Stimulated activated CD8-positive, alpha-beta memory T cell treated with anti-CD3 and anti-CD28 coated beads, Interleukin-15, amount 100 ng/mL, for 4 hours (primary cell): Measurements from ENCODE around the gene FBXL19.

ENCODE experiments used
- DNase-seq, 2 donors: peaks; one replicate each; pipeline ENCODE4 v3.0.0-alpha.2; 2020; ENCODE audit warnings: low read depth in 2 of 2

Gene FBXL19

DNA sequence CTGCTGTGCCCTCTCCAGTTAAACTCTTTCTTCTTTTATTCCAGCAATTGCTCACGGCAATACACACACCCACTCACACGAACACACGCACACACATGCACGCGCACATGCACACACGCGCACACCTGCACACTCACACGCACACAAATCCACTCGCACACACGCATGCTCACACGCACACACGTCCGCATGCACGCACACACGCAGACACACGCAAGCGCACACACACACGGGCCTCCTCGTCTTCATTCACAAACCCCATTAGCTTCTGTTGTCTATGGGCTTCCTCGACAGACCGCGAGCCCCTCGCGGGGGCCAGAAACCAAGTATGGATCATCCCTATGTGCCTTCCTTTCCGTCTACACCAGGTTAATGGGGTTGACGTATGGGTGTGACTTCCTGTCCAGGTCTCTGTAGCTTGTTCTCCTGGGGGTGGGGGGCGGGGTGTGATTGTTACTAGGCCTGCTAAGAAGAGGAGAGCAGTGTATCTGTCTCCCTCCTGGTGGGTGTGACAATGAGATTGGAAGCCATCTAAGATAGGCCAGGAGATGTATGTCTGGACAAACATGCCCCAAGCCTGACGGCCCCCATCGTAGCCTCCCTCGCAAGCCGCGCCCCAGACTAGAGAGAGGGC, 27.6 kb upstream of the FBXL19 start:
- DNase-seq = no peak

GRCh38 chr16:30896261-30896888, 27.0 kb upstream of the FBXL19 start, which contains the start of gene CTF1:
Gene CTF1, plus strand, starts transcription at chr16:30896614. Its CDS starts 30 bp downstream, at chr16:30896644.
- no peak for DNase-seq

DNA sequence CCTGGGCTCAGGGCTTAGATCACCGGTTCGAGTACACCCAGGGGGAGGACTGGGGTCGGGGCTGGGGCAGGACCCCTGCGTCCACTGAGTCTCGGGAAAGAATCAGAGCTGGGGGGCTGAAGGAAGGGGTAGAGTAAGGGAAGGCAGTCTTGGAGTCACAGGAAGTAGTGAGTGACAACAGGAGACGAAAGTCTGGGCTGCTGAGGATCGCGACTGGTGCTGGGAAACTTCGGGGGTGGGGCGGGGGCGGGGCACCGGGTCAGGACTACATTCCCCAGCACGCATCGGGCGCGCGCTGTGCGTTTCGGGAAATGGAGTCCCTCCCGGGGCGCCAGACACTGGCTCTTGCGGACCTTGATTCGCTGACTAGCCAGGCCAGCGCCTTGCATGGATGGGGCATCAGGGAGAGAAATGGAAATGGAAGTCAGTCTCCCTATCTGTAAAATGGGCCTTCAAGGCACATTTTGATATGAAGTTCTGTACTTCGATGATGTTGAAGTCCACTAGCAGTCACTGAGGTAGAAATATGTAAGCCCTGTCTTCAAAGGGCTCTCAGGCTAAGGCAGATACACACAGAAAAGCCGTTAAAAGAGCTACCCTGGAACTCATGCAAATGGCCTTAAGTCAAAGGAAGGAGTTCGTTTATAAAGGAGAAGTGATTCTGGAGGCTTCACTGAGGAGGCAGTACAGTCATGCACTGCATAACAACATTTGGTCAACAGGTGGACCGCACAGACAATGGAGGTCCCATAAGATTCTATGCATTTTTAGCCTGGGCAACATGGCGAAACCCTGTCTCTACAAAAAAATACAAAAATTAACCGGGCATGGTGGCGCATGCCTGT, 26.3 kb upstream of the FBXL19 start:
- peak; percentile 57 to 58 for DNase-seq

DNA sequence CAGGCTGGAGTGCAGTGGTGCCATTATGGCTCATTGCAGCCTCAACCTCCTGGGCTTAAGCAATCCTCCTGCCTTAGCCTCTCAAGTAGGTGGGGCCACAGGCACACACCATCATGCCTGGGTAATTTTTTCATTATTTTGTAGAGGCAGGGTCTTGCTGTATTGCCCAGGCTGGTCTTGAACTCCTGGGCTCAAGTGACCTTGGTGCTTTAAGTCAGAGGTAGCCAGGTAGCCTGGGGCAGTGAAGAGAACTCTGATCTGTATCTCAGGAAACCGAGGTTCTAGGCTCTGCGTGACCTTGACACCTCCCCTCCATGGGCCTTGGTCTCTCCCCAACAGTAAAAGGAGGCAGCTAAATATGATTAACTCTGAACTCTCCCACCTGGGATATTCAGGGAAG, 23.6 kb upstream of the FBXL19 start:
- no peak for DNase-seq

GRCh38 chr16:30900588-30900987, 22.8 kb upstream of the FBXL19 start:
- no peak for DNase-seq

DNA sequence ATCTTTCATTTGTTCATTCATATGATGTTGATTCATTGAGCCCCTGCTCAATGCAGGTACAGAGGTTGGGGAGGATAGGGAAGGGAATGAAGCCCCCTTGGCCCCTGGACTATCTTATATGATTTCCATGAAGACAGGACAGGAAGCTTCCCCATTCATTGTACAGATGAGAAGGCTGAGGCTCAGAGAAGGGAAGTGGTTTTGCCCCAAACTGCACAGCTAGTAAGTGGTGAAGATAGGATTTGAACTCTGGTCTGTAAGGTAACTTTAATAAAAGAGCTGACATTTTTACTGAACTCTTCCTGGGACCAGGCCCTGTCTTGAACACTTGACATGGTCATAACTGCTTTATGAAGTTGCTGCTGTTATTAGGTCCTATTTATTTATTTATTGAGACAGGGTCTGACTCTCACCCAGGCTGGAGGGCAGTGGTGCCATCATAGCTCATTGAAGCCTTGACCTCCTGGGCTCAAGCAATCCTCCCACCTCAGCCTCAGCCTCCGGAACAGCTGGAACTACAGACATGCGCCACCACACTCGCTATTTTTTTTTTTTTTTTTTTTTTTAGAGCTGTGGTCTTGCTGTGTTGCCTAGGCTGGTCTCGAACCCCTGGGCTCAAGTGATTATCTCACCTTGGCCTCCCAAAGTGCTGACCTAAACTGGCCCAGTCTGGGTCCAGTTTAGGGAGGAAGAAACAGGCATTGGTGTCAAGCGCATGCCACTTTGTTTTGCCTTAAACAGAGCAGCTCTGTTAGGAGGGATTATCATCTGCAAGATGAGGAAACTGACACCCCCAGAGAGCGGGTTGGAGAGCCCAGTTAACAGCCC, 22.0 kb upstream of the FBXL19 start:
- no peak for DNase-seq

- DNase-seq = no peak
These were observed 21.1 kb upstream of the FBXL19 start for GRCh38 chr16:30902029-30902972.

DNA sequence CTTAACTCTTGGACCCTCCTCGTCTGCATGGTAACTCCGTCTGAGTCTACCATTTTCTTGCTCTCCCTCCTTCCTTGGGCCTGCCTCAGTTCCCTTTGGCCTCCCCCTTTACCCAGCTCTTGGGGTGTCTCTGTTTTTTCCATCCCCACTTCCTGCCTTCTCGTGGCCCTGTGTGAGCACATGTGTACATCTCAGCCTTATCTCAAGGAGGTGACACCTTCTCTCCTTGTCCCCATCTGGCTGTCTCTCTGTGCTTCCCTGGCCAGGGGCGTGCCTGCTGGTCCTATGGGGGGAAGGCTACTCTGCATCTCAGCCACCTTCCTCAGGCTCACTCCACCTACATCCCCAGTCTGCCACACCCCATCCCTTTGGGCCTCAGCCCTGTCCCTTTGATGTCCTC, 20.4 kb upstream of the FBXL19 start:
- DNase-seq = no peak

DNA sequence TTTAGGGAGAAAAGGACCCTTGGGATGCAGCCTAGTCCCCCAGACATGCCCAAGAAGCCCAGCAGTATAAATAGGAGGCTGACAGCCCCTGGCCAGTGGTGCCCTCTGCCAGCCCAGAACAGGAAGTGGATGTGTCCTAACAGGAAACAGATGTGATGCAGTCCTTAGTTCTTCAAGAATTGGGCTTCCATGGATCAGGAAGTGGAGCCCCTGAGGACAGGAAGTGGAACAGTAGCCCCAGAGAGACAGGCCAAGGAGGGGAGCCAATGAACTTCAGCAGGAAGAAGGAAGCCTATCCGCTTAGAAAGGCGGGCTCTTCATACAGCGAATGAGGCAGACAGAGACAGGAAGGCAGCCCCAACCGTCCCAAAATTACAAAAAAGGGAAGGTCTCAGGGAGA, 19.8 kb upstream of the FBXL19 start:
- no peak for DNase-seq

DNA sequence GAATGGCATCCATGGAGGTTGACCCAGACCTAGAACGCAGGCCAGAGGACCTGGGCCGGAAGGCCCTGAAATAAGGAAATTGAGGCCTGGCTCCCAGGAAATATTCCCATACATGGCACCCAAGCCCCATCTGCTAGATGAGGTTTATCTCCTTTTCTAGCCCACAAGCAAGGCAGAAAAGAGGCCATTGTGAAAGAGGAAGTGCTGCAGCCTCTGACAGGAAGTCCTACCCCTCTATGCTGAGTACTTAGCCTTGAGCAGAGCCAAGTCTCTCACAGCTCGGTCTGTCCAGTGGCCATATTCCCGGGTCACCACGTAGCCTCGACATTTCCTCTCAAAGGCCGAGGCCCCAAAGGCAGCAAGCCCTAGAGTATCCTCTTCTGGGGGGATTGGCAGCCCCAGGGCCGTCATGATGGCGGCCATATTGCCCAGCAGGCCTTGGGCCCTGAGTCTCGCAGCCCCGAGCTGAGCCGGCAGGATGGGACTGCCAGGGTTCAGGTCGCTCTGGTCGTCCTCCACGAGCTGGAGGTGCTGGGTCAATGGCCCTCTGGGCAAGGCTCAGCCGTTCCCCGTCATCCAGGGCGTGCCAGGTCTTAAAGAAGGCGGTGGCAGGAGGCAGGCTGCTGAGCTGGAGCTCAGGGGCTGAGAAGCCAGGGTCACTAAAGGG, 19.1 kb upstream of the FBXL19 start:
- no peak for DNase-seq

DNA sequence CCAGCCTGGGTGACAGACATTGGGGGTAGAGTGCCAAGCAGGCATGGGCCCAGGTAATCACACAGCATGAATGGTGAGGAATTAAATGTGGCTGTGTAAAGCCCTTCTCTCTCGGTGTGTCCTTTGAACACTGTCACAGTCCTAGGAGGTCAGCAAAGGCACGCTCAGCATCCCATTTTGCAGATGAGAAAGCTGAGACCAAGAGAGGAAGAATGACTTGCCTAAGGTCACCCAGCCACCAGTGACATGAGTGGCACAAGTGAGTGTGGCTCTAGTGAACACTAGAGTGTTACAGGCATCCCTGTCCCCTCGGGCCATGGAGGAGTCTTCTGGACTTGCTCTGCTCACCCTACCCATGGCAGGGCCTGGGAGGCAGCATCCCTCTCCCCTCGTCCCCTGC, 16.3 kb upstream of the FBXL19 start:
- no peak for DNase-seq

DNA sequence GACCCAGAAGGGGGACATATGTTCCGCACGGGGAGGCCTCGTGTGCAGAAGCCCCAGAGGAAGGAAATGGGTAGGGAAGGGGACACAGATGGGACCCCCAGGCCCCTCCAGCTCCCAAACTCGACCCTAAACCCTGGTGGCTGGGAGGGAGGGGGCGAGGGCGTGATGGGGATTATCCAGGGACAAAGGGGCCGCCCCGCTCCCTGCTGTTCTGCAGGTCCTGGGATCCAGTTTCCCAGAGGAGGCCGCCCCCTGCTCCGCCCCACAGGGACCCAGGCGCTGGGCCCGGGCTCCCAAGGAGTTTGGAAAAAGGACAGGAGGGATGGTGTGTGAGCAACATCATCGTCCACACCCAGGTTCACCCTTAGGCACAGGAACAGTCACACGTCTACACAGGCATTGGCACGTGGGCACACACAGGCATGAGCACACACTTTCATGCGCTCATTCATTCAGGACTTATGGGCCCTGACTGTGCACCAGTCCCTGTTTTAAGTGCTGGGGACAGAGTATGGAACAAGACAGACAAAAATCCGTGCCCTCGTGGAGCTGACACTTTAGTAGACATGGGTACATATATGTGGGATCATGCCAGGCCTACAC, 12.8 kb upstream of the FBXL19 start:
- no peak for DNase-seq

DNA sequence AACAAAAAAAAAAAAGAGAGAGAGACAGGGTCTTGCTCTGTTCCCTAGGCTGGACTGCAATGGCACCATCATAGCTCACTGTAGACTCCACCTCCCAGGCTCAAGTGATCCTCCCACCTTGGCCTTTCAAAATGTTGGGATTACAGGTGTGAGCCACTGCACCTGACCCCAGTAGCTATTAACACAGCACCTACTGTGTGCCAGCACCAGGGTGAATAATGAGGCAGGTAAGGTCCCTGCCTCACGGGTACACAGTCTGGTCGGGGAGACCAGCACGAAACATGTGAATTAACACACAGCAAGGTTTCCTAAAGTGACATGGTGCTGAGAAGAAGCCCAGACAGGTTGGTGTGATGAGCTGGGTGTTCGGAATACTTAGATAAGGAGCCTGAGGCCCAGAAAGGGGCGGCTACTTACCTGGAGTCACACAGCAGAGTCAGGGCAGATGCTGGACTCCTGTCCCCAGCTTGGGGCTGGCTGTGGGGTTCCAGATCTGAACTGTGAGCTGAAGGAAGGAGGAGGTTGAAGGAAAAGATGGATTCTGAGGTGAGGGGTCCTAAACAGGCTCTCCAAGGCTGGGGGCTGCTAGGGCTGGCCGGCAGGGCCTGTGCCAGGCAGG, 10.5 kb upstream of the FBXL19 start:
- no peak for DNase-seq

GRCh38 chr16:30914830-30915229, 8.5 kb upstream of the FBXL19 start:
- DNase-seq = no peak

- DNase-seq = no peak
These were observed 4.8 kb upstream of the FBXL19 start for GRCh38 chr16:30918614-30919013.

DNA sequence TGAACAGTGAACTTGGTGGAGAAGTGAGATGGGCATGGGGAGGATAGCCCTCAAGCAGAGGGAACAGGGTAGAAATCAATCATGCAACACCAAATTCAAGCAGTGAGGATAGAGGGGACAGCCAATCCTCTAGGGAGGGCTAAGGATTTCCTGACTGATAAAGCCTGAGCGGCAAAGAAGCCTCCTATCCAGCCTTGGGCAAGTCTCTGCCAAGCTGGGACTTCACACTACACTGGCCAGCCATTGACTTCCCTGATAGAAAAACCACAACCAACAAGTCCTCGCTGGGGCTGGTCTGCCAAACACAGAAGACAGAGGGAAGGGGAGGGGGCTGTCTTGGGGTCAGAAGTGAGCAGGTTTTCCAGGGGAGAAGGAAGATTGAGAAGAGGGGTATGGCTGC, 2.5 kb upstream of the FBXL19 start:
- no peak for DNase-seq

DNA sequence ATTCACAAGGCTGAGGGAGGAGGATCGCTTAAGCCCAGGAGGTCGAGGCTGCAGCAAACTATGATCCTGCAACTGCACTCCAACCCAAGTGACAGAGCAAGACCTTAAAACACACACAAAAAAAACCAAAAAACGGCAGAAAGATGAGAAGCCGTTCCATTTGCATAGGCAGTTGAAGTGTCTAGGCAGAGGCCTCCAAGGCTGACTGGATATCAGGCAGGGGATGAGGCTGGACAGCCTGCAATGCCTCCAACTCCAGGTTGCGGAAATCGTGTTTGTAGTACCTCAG, 2.0 kb upstream of the FBXL19 start:
- DNase-seq = no peak

- DNase-seq = peak; percentile 62 to 79
These were observed 1.5 kb upstream of the FBXL19 start for GRCh38 chr16:30921748-30922419.

DNA sequence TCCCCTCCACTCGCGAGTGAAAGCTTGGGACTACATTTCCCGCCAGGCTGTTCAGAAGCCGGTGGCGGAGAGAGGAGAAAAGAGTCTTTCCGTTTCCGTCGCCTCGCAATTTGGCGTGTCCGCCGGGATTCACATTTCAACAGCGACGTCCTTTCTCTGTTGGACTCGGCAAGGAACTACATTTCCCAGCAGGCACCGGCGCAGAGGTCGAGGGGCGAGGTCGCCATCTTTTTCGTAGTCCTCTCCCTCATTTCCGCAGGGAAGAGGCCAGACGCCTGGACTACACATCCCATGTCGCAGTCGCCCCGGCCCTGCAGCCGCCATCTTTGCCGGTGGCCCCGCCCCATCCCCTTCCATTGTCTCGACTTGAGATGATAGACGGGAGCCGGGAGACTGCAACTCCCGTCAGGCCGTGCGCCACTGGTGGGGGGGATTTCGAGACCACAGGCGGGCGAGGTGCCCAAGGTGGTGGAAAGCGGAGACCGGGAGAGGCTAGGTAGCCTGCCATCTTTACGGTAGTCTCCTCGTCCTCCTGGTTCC, 882 bp upstream of the FBXL19 start:
- DNase-seq = peak; percentile 100
